ENCODE results near the gene IP6K1. TPM values are rescaled to one million over a fixed set of nuclear protein-coding genes. Genes with fewer than 3 reads are reported as not detected.

The IP6K1 gene
- total RNA-seq, 1 experiment from 2014 or later, result 42.2 TPM

GRCh38 chr3:49707113-49707480 lies 79.2 kb downstream of the IP6K1 start:
- Histone ChIP-seq H3K27me3 (ENCODE audit: insufficient read depth, low read length) (no peaks in the 10 kb centered on the region), H3K4me1 (ENCODE audit: insufficient read depth, low read length) (no peaks in the 10 kb centered on the region), H3K4me2 (ENCODE audit: insufficient read depth, insufficient read length, low read length) (no peak overlapping the region), H3K23me2 (ENCODE audit: insufficient read length, low read depth, low read length, poor library complexity, severe bottlenecking) (no peaks in the 10 kb centered on the region), H3K27ac (ENCODE audit: insufficient read length, low read depth, low read length) (no peak overlapping the region), H3K9ac (ENCODE audit: extremely low read depth, insufficient read length, low read length) (no peak overlapping the region), H3K18ac (ENCODE audit: insufficient read length, low read depth, low read length) (no peak overlapping the region), H2BK15ac (ENCODE audit: low read depth, low read length) (no peak overlapping the region), H4K5ac (ENCODE audit: insufficient read length, low read depth, low read length) (no peak overlapping the region), H3K23ac (ENCODE audit: insufficient read length, low read depth, low read length) (no peak overlapping the region), H3K56ac (ENCODE audit: insufficient read length, low read depth, low read length) (no peak overlapping the region), H2BK120ac (ENCODE audit: low read depth, low read length, poor library complexity, severe bottlenecking) (no peak overlapping the region), H2AFZ (ENCODE audit: low read length) (no peak overlapping the region), H3K79me2 (ENCODE audit: insufficient read depth, low read length) (no peaks in the 10 kb centered on the region), H2AK5ac (ENCODE audit: insufficient read length, low read length) (no peak overlapping the region), H4K91ac (ENCODE audit: insufficient read length, low read depth, low read length) (no peak overlapping the region), H3K79me1 (ENCODE audit: insufficient read depth, low read depth, low read length, poor library complexity, severe bottlenecking) (no peaks in the 10 kb centered on the region), H2BK12ac (ENCODE audit: insufficient read length, low read depth, low read length) (no peak overlapping the region), H3K9me3 (ENCODE audit: control insufficient read depth, low read depth, low read length) (no peaks in the 10 kb centered on the region), H3K14ac (ENCODE audit: insufficient read depth, low read length) (no peak overlapping the region), H2BK5ac (ENCODE audit: insufficient read length, low read length) (no peak overlapping the region), H4K20me1 (ENCODE audit: control insufficient read depth, insufficient read depth, insufficient read length) (no peaks in the 10 kb centered on the region), H4K8ac (replicated peaks; ENCODE audit: insufficient read length, low read depth, low read length) (no peak overlapping the region), H3K4ac (ENCODE audit: low read depth, low read length) (no peak overlapping the region), H2BK20ac (ENCODE audit: low read depth, low read length, poor library complexity, severe bottlenecking) (no peak overlapping the region), H3T11ph (ENCODE audit: low read length) (no peak overlapping the region)
- Mint-ChIP-seq H3K4me1 (peaks cover 8% of the 10 kb centered on the region in 2 experiments), H3K4me3 (no peak overlapping the region), H3K27ac (no peak overlapping the region; a peak in 1 of 7 replicates), H3K9me3 (no peaks in the 10 kb centered on the region), H3K27me3 (ENCODE audit: low read depth) (no peaks in the 10 kb centered on the region), H3K36me3 (ENCODE audit: insufficient read depth in 1 of 3, low read depth in 3 of 3) (peaks cover 4 to 20% (median 16%) of the 10 kb centered on the region in 3 experiments; a peak in 6 of 7 replicates)
- no peak for TF ChIP-seq CTCF (conservative IDR thresholded peaks at IDR 0.05)
- no CpG with 5 or more reads among the region's 4 CpGs for WGBS (ENCODE audit: extremely low coverage, insufficient read length, low lambda C conversion rate)
- DNase-seq, result no peak
